Cardiac fibroblast (primary cell): ENCODE results near the gene BACH2.

Source experiments
- DNase-seq, 2 donors: peaks; one replicate each; pipeline versions ENCODE4 v3.0.0 to v3.0.0-alpha.2; 2010; ENCODE audit warnings: low read depth in 2 of 2
- H3K4me3 ChIP-seq, 2 donors: replicated peaks in 1 of 2; 1 replicate in 1 of 2; 2 replicates in 1 of 2; pipeline ENCODE4 v1.5.1; 2011; ENCODE audit warnings: low read depth in 2 of 2, low read length in 2 of 2, mild to moderate bottlenecking in 2 of 2, moderate library complexity in 1 of 2
- TF ChIP-seq, protein P1 (sequence below): IDR thresholded peaks from one replicate; pipeline ENCODE4 v1.5.1; 2011; ENCODE audit warnings: low read depth, mild to moderate bottlenecking, low read length, inconsistent platforms

BACH2 gene

DNA sequence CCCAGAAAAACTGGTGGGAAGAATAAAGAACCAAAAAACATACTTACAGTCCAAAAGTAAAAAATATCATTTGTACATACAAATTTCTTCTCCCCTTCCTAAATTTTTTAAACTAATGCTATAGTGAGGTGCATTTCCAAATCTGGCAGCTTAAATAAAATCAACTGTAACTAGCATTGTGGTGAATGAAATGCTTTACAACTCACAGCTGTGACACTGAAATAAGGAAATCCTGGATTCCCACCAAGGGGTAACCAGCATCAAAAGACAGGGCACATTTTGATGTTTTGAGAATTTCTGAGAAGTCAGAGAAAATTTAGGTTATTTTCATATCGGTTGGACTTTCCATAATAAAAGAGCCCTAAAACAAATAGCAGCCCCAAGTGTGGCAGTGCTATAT, 27.3 kb downstream of the BACH2 start:
- no peak for DNase-seq
- TF ChIP-seq, protein P1, sequence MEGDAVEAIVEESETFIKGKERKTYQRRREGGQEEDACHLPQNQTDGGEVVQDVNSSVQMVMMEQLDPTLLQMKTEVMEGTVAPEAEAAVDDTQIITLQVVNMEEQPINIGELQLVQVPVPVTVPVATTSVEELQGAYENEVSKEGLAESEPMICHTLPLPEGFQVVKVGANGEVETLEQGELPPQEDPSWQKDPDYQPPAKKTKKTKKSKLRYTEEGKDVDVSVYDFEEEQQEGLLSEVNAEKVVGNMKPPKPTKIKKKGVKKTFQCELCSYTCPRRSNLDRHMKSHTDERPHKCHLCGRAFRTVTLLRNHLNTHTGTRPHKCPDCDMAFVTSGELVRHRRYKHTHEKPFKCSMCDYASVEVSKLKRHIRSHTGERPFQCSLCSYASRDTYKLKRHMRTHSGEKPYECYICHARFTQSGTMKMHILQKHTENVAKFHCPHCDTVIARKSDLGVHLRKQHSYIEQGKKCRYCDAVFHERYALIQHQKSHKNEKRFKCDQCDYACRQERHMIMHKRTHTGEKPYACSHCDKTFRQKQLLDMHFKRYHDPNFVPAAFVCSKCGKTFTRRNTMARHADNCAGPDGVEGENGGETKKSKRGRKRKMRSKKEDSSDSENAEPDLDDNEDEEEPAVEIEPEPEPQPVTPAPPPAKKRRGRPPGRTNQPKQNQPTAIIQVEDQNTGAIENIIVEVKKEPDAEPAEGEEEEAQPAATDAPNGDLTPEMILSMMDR, result no peak
- H3K4me3 ChIP-seq, result no peak overlapping the region

DNA sequence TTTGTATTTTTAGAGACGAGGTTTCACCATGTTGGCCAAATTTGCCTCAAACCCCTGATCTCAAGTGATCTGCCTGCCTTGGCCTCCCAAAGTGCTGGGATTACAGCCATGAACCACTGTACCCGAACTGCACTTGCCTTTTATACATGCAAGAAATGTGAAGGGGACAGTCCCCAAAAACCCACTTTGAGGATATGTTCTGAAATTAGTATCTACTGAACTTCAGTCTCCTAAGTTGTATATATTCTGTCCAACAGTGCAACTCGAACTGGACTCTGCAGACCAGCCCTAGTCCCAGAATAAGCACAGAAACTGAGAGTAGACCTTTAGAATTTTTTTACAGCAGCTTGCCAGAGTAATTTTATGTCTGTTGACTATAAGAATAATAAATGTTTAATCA, 28.5 kb downstream of the BACH2 start:
- H3K4me3 ChIP-seq, result no peak overlapping the region
- DNase-seq, result no peak
- TF ChIP-seq, protein P1, result no peak

DNA sequence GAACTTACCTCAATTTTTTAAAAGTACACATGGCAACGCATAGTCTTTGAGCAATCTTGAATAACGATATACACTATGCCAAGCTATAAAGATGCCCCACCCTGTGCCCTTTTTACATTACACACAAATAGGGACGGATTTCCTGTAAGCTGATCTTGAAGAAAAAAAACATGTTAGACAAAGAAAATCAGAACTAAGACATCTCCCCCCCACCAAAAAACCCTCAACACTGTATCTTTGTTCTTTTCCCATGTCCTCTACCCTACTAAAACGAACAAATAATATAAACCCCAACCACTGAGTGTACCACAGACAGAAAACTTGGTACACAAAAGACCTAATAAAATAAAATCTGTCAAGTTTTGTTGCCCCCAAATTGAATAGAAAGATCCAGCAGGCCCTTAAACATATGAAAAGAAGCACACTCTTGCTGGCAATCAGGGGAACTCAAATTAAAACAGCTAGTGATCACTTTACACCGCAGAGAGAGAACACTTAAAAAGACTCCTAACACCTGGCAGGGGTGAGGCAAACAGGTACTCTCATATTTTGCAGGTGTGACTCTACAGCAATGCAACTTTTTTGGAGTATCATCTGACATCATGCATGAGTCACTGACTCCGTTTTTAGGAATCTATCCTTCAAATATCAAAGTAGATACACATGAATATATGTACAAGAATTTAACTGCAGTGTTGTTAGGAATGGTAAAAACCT, 29.6 kb downstream of the BACH2 start:
- TF ChIP-seq, protein P1, result no peak
- DNase-seq, result no peak
- H3K4me3 ChIP-seq, result no peak overlapping the region

DNA sequence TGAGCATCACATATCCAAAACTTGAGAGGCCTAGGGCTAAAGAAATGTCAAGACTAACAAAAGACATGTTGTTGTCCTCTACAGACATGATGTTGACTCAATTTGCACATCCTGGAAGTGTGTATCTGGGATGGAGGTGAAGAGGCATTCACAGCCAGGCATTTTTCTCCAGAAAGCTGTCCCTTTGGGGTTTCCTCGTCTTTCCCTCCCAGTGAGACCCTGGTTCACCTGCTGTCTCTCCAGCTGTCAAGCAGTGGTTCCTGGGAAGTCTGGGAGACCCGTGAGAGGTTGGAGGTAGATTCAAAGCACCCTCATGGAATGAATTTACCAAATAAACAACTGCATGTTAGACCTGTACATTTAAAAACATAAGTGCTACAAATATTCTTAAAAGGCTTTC, 32.1 kb downstream of the BACH2 start:
- DNase-seq, result no peak
- TF ChIP-seq, protein P1, result no peak
- H3K4me3 ChIP-seq, result no peak overlapping the region

DNA sequence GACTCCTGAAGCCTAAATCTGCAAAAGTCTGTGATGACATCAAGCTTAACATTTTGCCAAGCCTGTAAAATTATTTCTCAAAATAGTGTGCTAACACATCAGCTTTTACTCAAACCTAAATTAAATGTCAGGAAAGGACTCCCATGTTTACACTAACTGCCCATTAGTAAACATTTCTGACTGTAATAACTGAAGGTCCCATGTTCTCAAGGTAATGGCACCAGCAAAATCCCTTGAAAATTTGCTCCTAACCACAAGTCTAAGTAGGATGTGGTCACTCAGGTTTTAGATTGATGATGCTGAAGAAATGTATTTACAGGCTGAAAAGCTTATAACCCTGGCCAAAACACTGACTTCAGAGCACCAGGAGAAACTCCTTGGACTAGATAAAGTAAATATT, 33.0 kb downstream of the BACH2 start:
- TF ChIP-seq, protein P1, result no peak
- no peak for DNase-seq
- H3K4me3 ChIP-seq, result no peak overlapping the region

DNA sequence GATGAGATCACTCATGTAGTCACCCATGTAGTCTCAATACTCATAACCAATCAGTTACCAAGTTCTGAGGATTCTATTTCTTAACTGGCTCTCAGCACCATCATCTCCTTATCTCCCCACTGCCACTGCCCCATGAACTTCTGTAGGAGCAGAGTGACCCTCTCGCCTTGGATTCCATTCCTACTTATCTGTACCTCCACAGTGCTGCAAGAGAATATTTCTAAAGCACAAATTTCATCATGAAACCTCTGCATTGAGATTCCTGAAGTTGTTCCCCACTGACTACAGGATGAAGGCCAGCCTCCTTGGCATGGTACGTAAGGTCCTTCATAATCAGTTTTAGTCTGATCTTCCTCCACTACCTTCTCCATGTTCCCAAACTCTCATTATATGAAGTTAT, 34.8 kb downstream of the BACH2 start:
- TF ChIP-seq, protein P1, result no peak
- DNase-seq, result no peak

DNA sequence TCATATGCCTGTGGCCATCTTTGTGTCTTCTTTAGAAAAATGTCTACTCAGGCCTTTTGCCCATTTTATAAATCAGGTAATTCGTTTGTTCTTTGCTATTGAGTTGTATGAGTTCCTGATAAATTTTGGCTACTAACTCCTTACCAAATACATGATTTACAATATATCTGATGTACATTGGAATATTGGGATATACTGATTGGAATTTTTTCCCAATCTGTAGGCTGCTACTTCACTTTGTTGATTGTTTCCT, 39.2 kb downstream of the BACH2 start:
- no peak for DNase-seq
- H3K4me3 ChIP-seq, result no peak overlapping the region
- TF ChIP-seq, protein P1, result no peak

More for the DNA sequence above, 34.8 kb downstream of the BACH2 start:
- H3K4me3 ChIP-seq, result no peak overlapping the region
